ENCODE results near the gene WHRN.

WHRN gene

GRCh38 chr9:114492991-114493390 lies 12.3 kb downstream of the WHRN start:
- WGBS, 2 experiments, result 91% methylated on average over 4 to 5 of the region's 7 CpGs
- Histone ChIP-seq H3K4me3 (ENCODE audit: insufficient read depth, low read depth, low read length) (no peak overlapping the region), H3K9me3 (ENCODE audit: control insufficient read depth, low read length) (no peaks in the 10 kb centered on the region), H3K27ac (ENCODE audit: insufficient read depth, low read depth, low read length, poor library complexity, severe bottlenecking) (no peak overlapping the region), H3K27me3 (ENCODE audit: control insufficient read depth, insufficient read depth, low read length, poor library complexity, severe bottlenecking) (no peaks in the 10 kb centered on the region), H3K36me3 (ENCODE audit: control insufficient read depth, insufficient read depth, low read length) (no peaks in the 10 kb centered on the region), H3K4me1 (ENCODE audit: control insufficient read depth, insufficient read depth, low read length) (peaks cover 5% of the 10 kb centered on the region)

DNA sequence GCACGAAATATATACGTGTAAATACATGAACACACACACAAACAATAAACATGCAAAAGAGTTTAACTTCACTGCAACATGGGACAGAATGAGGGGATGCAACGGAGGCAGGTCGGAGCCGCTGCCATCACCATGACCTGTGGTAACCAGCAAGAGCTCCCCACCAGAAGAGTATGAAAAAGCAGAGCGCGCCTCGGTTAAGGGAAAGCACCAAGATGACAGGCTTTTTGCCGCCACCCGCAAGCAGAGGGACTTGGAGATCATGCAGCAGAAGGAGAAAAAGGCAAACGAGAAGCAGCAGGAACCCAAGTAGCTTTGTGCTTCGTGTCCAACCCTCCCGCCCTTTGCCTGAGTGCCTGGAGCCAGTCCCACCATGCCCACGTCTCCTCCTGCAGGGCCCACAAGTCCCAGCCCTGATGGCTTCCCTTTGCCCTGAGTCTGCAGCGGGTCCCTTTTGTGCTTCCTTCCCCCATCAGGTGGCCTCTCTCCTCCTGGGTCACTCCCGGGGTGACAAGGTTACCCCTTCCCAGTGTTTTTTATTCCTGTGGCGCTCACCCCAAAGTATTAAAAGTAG lies 13.8 kb downstream of the WHRN start:
- Histone ChIP-seq H3K36me3 (ENCODE audit: control insufficient read depth, insufficient read depth, low read length) (no peaks in the 10 kb centered on the region), H3K9me3 (ENCODE audit: control insufficient read depth, low read length) (no peaks in the 10 kb centered on the region), H3K4me1 (ENCODE audit: control insufficient read depth, insufficient read depth, low read length) (peaks cover 5% of the 10 kb centered on the region), H3K27me3 (ENCODE audit: control insufficient read depth, insufficient read depth, low read length, poor library complexity, severe bottlenecking) (no peaks in the 10 kb centered on the region), H3K27ac (ENCODE audit: insufficient read depth, low read depth, low read length, poor library complexity, severe bottlenecking) (no peak overlapping the region), H3K4me3 (ENCODE audit: insufficient read depth, low read depth, low read length) (no peak overlapping the region)
- 77 to 79% methylated on average over 15 to 16 of the region's 17 CpGs for WGBS, 2 experiments

GRCh38 chr9:114489928-114490327 lies 15.3 kb downstream of the WHRN start:
- H3K36me3 ChIP-seq (ENCODE audit: control insufficient read depth, insufficient read depth, low read length), result no peaks in the 10 kb centered on the region
- H3K4me3 ChIP-seq (ENCODE audit: insufficient read depth, low read depth, low read length), result no peak overlapping the region
- no peaks in the 10 kb centered on the region for H3K27me3 ChIP-seq (ENCODE audit: control insufficient read depth, insufficient read depth, low read length, poor library complexity, severe bottlenecking)
- H3K9me3 ChIP-seq (ENCODE audit: control insufficient read depth, low read length), result no peaks in the 10 kb centered on the region
- peaks cover 5% of the 10 kb centered on the region for H3K4me1 ChIP-seq (ENCODE audit: control insufficient read depth, insufficient read depth, low read length)
- 95 to 96% methylated on average over 12 of the region's 12 CpGs for WGBS, 2 experiments
- no peak overlapping the region for H3K27ac ChIP-seq (ENCODE audit: insufficient read depth, low read depth, low read length, poor library complexity, severe bottlenecking)

DNA sequence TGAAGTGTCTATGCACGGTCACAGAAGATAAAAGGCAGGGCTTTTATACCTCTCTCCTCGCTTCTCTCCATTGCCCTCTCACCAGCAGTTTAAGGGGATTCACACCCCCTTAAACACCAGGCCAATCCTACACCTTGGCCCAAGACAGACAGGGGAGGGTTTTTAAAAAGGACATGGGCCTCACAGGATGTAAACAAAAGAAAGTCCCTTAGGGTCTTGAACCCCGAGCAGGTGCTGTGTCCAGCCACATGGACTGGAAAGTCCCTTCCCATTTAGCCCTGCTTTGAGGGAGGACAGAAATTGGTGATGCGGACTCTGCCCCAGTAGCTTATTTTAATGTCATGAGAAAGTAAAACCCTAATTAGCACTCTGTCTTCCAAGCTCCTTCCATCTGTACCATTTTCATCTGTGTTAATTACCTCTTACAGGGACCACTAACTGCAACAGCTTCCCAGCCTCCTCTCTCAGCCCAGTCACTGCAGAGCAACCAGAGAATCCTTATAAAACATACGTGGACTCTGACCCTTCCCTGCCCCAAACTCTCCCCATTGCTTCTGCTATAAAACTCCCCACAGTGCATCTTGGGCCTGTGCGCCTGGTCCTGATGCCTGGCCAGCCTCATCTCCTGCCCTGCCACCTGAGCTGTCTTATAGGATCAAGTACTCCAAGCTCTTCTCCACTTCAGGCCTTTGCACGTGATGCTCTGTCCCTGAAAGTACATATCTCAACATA lies 16.7 kb downstream of the WHRN start:
- Histone ChIP-seq H3K4me1 (ENCODE audit: control insufficient read depth, insufficient read depth, low read length) (peaks cover 5% of the 10 kb centered on the region), H3K36me3 (ENCODE audit: control insufficient read depth, insufficient read depth, low read length) (no peaks in the 10 kb centered on the region), H3K27ac (ENCODE audit: insufficient read depth, low read depth, low read length, poor library complexity, severe bottlenecking) (no peak overlapping the region), H3K9me3 (ENCODE audit: control insufficient read depth, low read length) (no peaks in the 10 kb centered on the region), H3K4me3 (ENCODE audit: insufficient read depth, low read depth, low read length) (no peak overlapping the region), H3K27me3 (ENCODE audit: control insufficient read depth, insufficient read depth, low read length, poor library complexity, severe bottlenecking) (no peaks in the 10 kb centered on the region)
- 92% methylated on average over 7 of the region's 7 CpGs for whole genome bisulfite sequencing, 2 experiments

DNA sequence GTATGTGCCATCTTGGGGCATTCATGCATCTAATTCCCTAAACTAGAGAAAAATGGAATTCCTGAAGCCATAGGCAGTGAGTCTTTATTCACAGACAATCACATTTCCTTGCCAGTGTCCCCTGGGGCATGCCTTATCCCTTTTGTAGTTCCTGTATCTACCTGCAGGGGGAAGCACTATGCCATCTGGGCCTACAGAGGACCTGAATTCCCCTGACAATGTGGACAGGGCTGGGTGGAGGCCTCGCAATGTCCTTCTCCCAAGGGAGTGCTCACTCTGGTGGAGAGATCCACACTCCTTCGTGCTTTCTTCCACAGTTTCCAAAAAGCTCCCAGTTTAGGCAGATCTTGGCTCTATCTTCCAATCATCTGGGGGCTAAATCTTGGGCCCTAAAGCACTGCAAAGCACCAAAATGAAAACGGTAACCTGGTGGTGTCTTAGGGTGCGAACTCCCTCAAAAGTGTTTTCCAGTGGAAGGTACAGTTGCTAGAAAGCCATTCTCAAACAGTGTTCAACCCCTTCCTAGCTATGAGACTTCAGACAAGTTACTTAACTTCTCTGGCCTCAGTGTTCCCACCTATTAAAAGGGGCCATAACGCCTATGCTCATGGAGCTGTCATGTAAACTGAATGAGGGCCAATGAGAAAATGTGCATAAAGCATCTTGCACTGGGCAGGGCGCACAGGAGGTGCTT lies 17.5 kb downstream of the WHRN start:
- Histone ChIP-seq H3K4me1 (ENCODE audit: control insufficient read depth, insufficient read depth, low read length) (peaks cover 5% of the 10 kb centered on the region), H3K27me3 (ENCODE audit: control insufficient read depth, insufficient read depth, low read length, poor library complexity, severe bottlenecking) (no peaks in the 10 kb centered on the region), H3K9me3 (ENCODE audit: control insufficient read depth, low read length) (no peaks in the 10 kb centered on the region), H3K36me3 (ENCODE audit: control insufficient read depth, insufficient read depth, low read length) (no peaks in the 10 kb centered on the region), H3K4me3 (ENCODE audit: insufficient read depth, low read depth, low read length) (no peak overlapping the region), H3K27ac (ENCODE audit: insufficient read depth, low read depth, low read length, poor library complexity, severe bottlenecking) (no peak overlapping the region)
- 72 to 75% methylated on average over 6 of the region's 6 CpGs for WGBS, 2 experiments

GRCh38 chr9:114486205-114486963 lies 18.9 kb downstream of the WHRN start:
- WGBS, 2 experiments, result 90 to 92% methylated on average over 7 of the region's 7 CpGs
- no peak overlapping the region for H3K4me3 ChIP-seq (ENCODE audit: insufficient read depth, low read depth, low read length)
- H3K36me3 ChIP-seq (ENCODE audit: control insufficient read depth, insufficient read depth, low read length), result no peaks in the 10 kb centered on the region
- no peaks in the 10 kb centered on the region for H3K9me3 ChIP-seq (ENCODE audit: control insufficient read depth, low read length)
- peaks cover 2% of the 10 kb centered on the region for H3K4me1 ChIP-seq (ENCODE audit: control insufficient read depth, insufficient read depth, low read length)
- H3K27me3 ChIP-seq (ENCODE audit: control insufficient read depth, insufficient read depth, low read length, poor library complexity, severe bottlenecking), result no peaks in the 10 kb centered on the region
- H3K27ac ChIP-seq (ENCODE audit: insufficient read depth, low read depth, low read length, poor library complexity, severe bottlenecking), result no peak overlapping the region

DNA sequence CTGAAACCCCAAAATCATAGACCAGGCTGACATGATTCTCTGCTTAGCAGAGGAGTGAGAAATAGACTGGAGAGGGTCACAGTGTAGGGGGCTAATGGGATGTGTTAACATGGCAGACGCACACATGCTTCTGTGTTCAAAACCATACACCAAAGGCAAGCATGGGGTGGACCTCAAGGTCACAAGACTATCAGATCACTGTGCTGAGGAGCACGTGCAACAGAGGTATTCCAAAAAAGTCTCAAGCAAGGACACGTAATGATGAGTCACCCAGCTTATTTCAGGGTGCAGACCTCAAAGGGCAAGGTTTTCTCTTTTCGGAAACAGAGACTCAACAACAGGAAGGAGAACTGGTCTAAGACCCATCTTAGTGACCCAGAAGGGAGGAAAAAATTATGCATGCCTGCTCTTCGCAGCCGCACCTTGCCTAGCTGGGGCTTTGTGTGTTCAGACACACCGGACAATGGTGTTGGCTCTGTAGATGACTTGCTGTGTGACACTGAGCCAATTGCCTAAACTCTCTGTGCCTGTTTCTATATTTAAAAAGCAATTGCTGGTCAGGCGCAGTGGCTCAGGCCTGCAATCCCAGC lies 20.3 kb downstream of the WHRN start:
- no peaks in the 10 kb centered on the region for H3K27me3 ChIP-seq (ENCODE audit: control insufficient read depth, insufficient read depth, low read length, poor library complexity, severe bottlenecking)
- H3K4me3 ChIP-seq (ENCODE audit: insufficient read depth, low read depth, low read length), result no peak overlapping the region
- no peaks in the 10 kb centered on the region for H3K9me3 ChIP-seq (ENCODE audit: control insufficient read depth, low read length)
- WGBS, 2 experiments, result 94% methylated on average over 8 of the region's 8 CpGs
- H3K27ac ChIP-seq (ENCODE audit: insufficient read depth, low read depth, low read length, poor library complexity, severe bottlenecking), result no peak overlapping the region
- H3K36me3 ChIP-seq (ENCODE audit: control insufficient read depth, insufficient read depth, low read length), result no peaks in the 10 kb centered on the region
- H3K4me1 ChIP-seq (ENCODE audit: control insufficient read depth, insufficient read depth, low read length), result no peaks in the 10 kb centered on the region

DNA sequence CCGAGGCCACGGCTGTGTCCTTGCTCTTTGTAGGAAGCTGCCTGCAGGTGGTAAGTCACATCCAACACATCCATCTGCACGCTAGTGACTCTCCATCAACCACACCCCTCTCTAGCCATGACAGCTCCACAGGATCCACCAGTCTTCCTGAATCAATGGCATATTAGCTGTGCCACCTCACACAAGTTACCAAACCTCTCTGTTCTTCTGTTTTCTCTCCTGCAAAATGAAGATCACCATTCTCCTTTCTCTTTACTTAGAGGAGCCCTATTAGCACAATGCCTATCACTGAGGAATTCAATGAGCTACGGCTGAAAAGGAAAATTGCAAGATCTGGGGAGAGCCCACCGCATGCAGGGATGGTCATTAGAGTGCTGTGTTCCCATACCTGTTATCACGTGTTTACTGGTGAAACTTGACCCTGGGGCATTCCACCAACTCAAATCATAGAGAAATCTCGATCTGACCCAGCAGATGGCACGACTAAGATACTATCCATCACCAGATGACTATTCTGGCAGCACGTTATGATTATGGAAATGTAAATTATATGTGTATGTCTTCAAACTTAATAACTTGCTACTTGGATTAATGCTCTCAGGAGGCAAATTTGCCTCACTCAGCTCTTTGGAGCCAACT lies 20.9 kb downstream of the WHRN start:
- H3K4me3 ChIP-seq (ENCODE audit: insufficient read depth, low read depth, low read length), result no peak overlapping the region
- 90 to 93% methylated on average over 9 of the region's 9 CpGs for WGBS, 2 experiments
- no peaks in the 10 kb centered on the region for H3K9me3 ChIP-seq (ENCODE audit: control insufficient read depth, low read length)
- H3K36me3 ChIP-seq (ENCODE audit: control insufficient read depth, insufficient read depth, low read length), result no peaks in the 10 kb centered on the region
- no peak overlapping the region for H3K27ac ChIP-seq (ENCODE audit: insufficient read depth, low read depth, low read length, poor library complexity, severe bottlenecking)
- H3K27me3 ChIP-seq (ENCODE audit: control insufficient read depth, insufficient read depth, low read length, poor library complexity, severe bottlenecking), result no peaks in the 10 kb centered on the region
- no peaks in the 10 kb centered on the region for H3K4me1 ChIP-seq (ENCODE audit: control insufficient read depth, insufficient read depth, low read length)

- no peaks in the 10 kb centered on the region for H3K27me3 ChIP-seq (ENCODE audit: control insufficient read depth, insufficient read depth, low read length, poor library complexity, severe bottlenecking)
- no peaks in the 10 kb centered on the region for H3K36me3 ChIP-seq (ENCODE audit: control insufficient read depth, insufficient read depth, low read length)
- no peak overlapping the region for H3K4me3 ChIP-seq (ENCODE audit: insufficient read depth, low read depth, low read length)
- WGBS, 2 experiments, result 84 to 92% methylated on average over 3 of the region's 3 CpGs
- H3K27ac ChIP-seq (ENCODE audit: insufficient read depth, low read depth, low read length, poor library complexity, severe bottlenecking), result no peak overlapping the region
- no peaks in the 10 kb centered on the region for H3K9me3 ChIP-seq (ENCODE audit: control insufficient read depth, low read length)
- no peaks in the 10 kb centered on the region for H3K4me1 ChIP-seq (ENCODE audit: control insufficient read depth, insufficient read depth, low read length)
Observed at GRCh38 chr9:114483499-114483898, 21.8 kb downstream of the WHRN start.

All from ectodermal cell (in vitro differentiated cells).